Duodenal mucosa (tissue), 2 donors: ENCODE results near the gene UBXN4.
A peak's percentile ranks its signal among the peaks of the same experiment; 100 is the strongest.

Experiments
- H3K27ac ChIP-seq: one replicate; pipeline ENCODE4 v1.7.0; 2013; ENCODE audit warnings: low read depth, low read length
- H3K27me3 ChIP-seq, 2 donors: one replicate each; pipeline ENCODE4 v1.7.0; 2013; ENCODE audit warnings: low read length in 2 of 2, control low read depth in 1 of 2; ENCODE audit not compliant: insufficient read depth in 2 of 2, control insufficient read depth in 1 of 2
- H3K36me3 ChIP-seq, 2 donors: one replicate each; pipeline ENCODE4 v1.7.0; 2013; ENCODE audit warnings: low read length in 2 of 2, control low read depth in 1 of 2; ENCODE audit not compliant: insufficient read depth in 2 of 2, control insufficient read depth in 1 of 2
- H3K4me1 ChIP-seq, 2 donors: one replicate each; pipeline ENCODE4 v1.7.0; 2013; ENCODE audit warnings: low read length in 2 of 2, control low read depth in 1 of 2; ENCODE audit not compliant: insufficient read depth in 2 of 2, control insufficient read depth in 1 of 2
- H3K4me3 ChIP-seq, 2 donors: one replicate each; pipeline ENCODE4 v1.7.0; 2013; ENCODE audit warnings: low read length in 2 of 2, low read depth in 1 of 2
- H3K9ac ChIP-seq, 2 donors: one replicate each; pipeline ENCODE4 v1.7.0; 2013; ENCODE audit warnings: low read length in 2 of 2, low read depth in 1 of 2
- H3K9me3 ChIP-seq, 2 donors: one replicate each; pipeline ENCODE4 v1.7.0; 2013; ENCODE audit warnings: low read length in 2 of 2, control low read depth in 1 of 2; ENCODE audit not compliant: control insufficient read depth in 1 of 2

UBXN4 gene

GRCh38 chr2:135732561-135732960 lies 9.1 kb upstream of the UBXN4 start:
- Histone ChIP-seq H3K36me3 (no peaks in the 10 kb centered on the region), H3K9me3 (no peaks in the 10 kb centered on the region), H3K9ac (no peak overlapping the region), H3K4me3 (no peak overlapping the region), H3K4me1 (no peaks in the 10 kb centered on the region), H3K27me3 (no peaks in the 10 kb centered on the region), H3K27ac (no peak overlapping the region)

- H3K4me3 ChIP-seq: no peak overlapping the region
- no peaks in the 10 kb centered on the region for H3K36me3 ChIP-seq
- H3K27ac ChIP-seq: no peak overlapping the region
- no peaks in the 10 kb centered on the region for H3K4me1 ChIP-seq
- H3K27me3 ChIP-seq: no peaks in the 10 kb centered on the region
- H3K9me3 ChIP-seq: no peaks in the 10 kb centered on the region
- H3K9ac ChIP-seq: no peak overlapping the region
Observed at GRCh38 chr2:135733045-135733444, 8.6 kb upstream of the UBXN4 start.

GRCh38 chr2:135736546-135736945 lies 5.1 kb upstream of the UBXN4 start:
- Histone ChIP-seq H3K27ac (no peak overlapping the region), H3K9ac (no peak overlapping the region), H3K36me3 (no peaks in the 10 kb centered on the region), H3K4me1 (no peaks in the 10 kb centered on the region), H3K9me3 (no peaks in the 10 kb centered on the region), H3K27me3 (no peaks in the 10 kb centered on the region), H3K4me3 (no peak overlapping the region)

GRCh38 chr2:135740206-135740605 lies 1.4 kb upstream of the UBXN4 start:
- Histone ChIP-seq H3K27ac (no peak overlapping the region), H3K27me3 (no peaks in the 10 kb centered on the region), H3K9me3 (no peaks in the 10 kb centered on the region), H3K4me3 (no peak overlapping the region), H3K36me3 (no peaks in the 10 kb centered on the region), H3K9ac (no peak overlapping the region), H3K4me1 (peaks cover 9 to 13% of the 10 kb centered on the region in 2 donors)

GRCh38 chr2:135741043-135741394 lies 636 bp upstream of the UBXN4 start:
- H3K36me3 ChIP-seq: no peaks in the 10 kb centered on the region
- H3K9me3 ChIP-seq: no peaks in the 10 kb centered on the region
- H3K4me1 ChIP-seq: peaks cover 9 to 13% of the 10 kb centered on the region in 2 donors
- peak overlapping the region in 1 of 2 donors; percentile 42 for H3K4me3 ChIP-seq
- no peak overlapping the region for H3K27ac ChIP-seq
- H3K27me3 ChIP-seq: no peaks in the 10 kb centered on the region
- no peak overlapping the region for H3K9ac ChIP-seq

- Histone ChIP-seq H3K4me3 (peak overlapping the region; percentile 94 to 97), H3K4me1 (peaks cover 9 to 13% of the 10 kb centered on the region in 2 donors), H3K9me3 (no peaks in the 10 kb centered on the region), H3K27me3 (no peaks in the 10 kb centered on the region), H3K27ac (peak overlapping the region; percentile 99), H3K9ac (peak overlapping the region; percentile 98 to 99), H3K36me3 (peaks cover 0 to 3% of the 10 kb centered on the region in 2 donors)
Observed at GRCh38 chr2:135742325-135742757, 686 bp downstream of the UBXN4 start.

- Histone ChIP-seq H3K4me1 (peaks cover 9 to 13% of the 10 kb centered on the region in 2 donors), H3K9ac (no peak overlapping the region), H3K27ac (no peak overlapping the region), H3K36me3 (peaks cover 0 to 17% of the 10 kb centered on the region in 2 donors), H3K4me3 (peak overlapping the region in 1 of 2 donors; percentile 6), H3K27me3 (no peaks in the 10 kb centered on the region), H3K9me3 (no peaks in the 10 kb centered on the region)
Observed at GRCh38 chr2:135743860-135744259, 2.2 kb downstream of the UBXN4 start.

GRCh38 chr2:135744760-135745314 lies 3.2 kb downstream of the UBXN4 start:
- no peak overlapping the region for H3K9ac ChIP-seq
- no peaks in the 10 kb centered on the region for H3K27me3 ChIP-seq
- H3K27ac ChIP-seq: no peak overlapping the region
- peaks cover 0 to 24% of the 10 kb centered on the region in 2 donors for H3K36me3 ChIP-seq
- peak overlapping the region in 1 of 2 donors; percentile 6 for H3K4me3 ChIP-seq
- no peaks in the 10 kb centered on the region for H3K9me3 ChIP-seq
- peaks cover 9 to 13% of the 10 kb centered on the region in 2 donors for H3K4me1 ChIP-seq

- H3K36me3 ChIP-seq: peaks cover 0 to 29% of the 10 kb centered on the region in 2 donors
- peaks cover 9 to 13% of the 10 kb centered on the region in 2 donors for H3K4me1 ChIP-seq
- no peak overlapping the region for H3K4me3 ChIP-seq
- no peak overlapping the region for H3K27ac ChIP-seq
- no peaks in the 10 kb centered on the region for H3K27me3 ChIP-seq
- no peaks in the 10 kb centered on the region for H3K9me3 ChIP-seq
- H3K9ac ChIP-seq: no peak overlapping the region
Observed at GRCh38 chr2:135745545-135745944, 3.9 kb downstream of the UBXN4 start.

- no peak overlapping the region for H3K4me3 ChIP-seq
- no peaks in the 10 kb centered on the region for H3K27me3 ChIP-seq
- no peak overlapping the region for H3K9ac ChIP-seq
- H3K36me3 ChIP-seq: peaks cover 26 to 62% of the 10 kb centered on the region in 2 donors
- H3K4me1 ChIP-seq: no peaks in the 10 kb centered on the region
- H3K27ac ChIP-seq: no peak overlapping the region
- peaks cover 5 to 12% of the 10 kb centered on the region in 2 donors for H3K9me3 ChIP-seq
Observed at GRCh38 chr2:135755573-135755972, 13.9 kb downstream of the UBXN4 start.
